Stimulated activated naive B cell treated with anti-CD40 and anti-IgM and Interleukin-4, amounts not matched to agents 10 μg/mL and 1 μg/mL and 100 μg/mL, for 72 hours (primary cell): Measurements from ENCODE around the gene COA8.

Experiments used
- ATAC-seq, 2 donors: fragments of 150-1000 bp; cut with Tn5 transposase; replicated peaks; 2 replicates each; pipeline ENCODE4 v1.10.0; 2021; ENCODE audit warnings: moderate library complexity in 1 of 2
- DNase-seq: peaks from one replicate; pipeline ENCODE4 v3.0.0; 2021
- H3K27ac Mint-ChIP-seq: one replicate; pipeline ENCODE4 v1.8.0; 2022; ENCODE audit warnings: mild to moderate bottlenecking, mixed read lengths
- H3K27me3 Mint-ChIP-seq, 2 donors: one replicate each; pipeline ENCODE4 v1.8.0; 2022; ENCODE audit warnings: mixed read lengths in 2 of 2
- H3K36me3 Mint-ChIP-seq, 2 donors: one replicate each; pipeline ENCODE4 v1.8.0; 2022; ENCODE audit warnings: mixed read lengths in 2 of 2, mild to moderate bottlenecking in 1 of 2
- H3K4me1 Mint-ChIP-seq, 2 donors: one replicate each; pipeline ENCODE4 v1.8.0; 2022; ENCODE audit warnings: mixed read lengths in 2 of 2, mild to moderate bottlenecking in 1 of 2
- H3K4me3 Mint-ChIP-seq, 2 donors: one replicate each; pipeline ENCODE4 v1.8.0; 2022; ENCODE audit warnings: mild to moderate bottlenecking in 2 of 2, mixed read lengths in 2 of 2, moderate library complexity in 1 of 2
- H3K9me3 Mint-ChIP-seq, 2 donors: one replicate each; pipeline ENCODE4 v1.8.0; 2022; ENCODE audit warnings: mixed read lengths in 2 of 2, mild to moderate bottlenecking in 1 of 2

The COA8 gene

GRCh38 chr14:103529383-103530365 is 33.1 kb upstream of the COA8 start:
- no peak for ATAC-seq

DNA sequence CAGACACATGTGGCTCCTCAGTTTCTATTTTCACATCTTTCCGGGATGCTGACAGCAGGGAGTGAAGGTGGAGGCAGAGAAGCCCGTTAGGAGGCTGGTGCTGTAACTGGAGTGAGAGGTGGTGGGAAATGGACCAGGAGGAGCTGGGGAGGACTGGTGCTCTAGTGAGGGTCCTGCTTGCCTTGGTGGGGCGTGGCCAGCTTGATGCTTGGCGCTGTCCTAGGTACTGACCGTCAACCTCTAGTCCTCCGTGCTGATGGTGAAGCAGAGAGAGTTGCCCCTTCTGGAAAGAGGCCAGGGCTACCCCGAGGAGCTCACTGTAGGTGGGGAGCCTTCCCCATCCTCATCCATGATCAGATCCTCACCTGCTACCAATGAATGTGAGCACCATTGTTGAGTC is 32.4 kb upstream of the COA8 start:
- ATAC-seq (no peak), DNase-seq (no peak)
- no peaks in the 10 kb centered on the region for H3K9me3 Mint-ChIP-seq
- H3K4me3 Mint-ChIP-seq = peak overlapping the region; percentile 94 to 97
- H3K36me3 Mint-ChIP-seq = peaks cover 23% of the 10 kb centered on the region in 2 donors
- H3K4me1 Mint-ChIP-seq = peaks cover 39 to 63% of the 10 kb centered on the region in 2 donors
- H3K27ac Mint-ChIP-seq = peak overlapping the region; percentile 96
- no peaks in the 10 kb centered on the region for H3K27me3 Mint-ChIP-seq

More at GRCh38 chr14:103529383-103530365, 33.1 kb upstream of the COA8 start:
- no peak for DNase-seq
- H3K36me3 Mint-ChIP-seq = peaks cover 20 to 23% of the 10 kb centered on the region in 2 donors
- no peaks in the 10 kb centered on the region for H3K9me3 Mint-ChIP-seq
- H3K27ac Mint-ChIP-seq = peak overlapping the region; percentile 96
- H3K4me3 Mint-ChIP-seq = peak overlapping the region; percentile 94 to 97
- peaks cover 43 to 63% of the 10 kb centered on the region in 2 donors for H3K4me1 Mint-ChIP-seq
- H3K27me3 Mint-ChIP-seq = no peaks in the 10 kb centered on the region

DNA sequence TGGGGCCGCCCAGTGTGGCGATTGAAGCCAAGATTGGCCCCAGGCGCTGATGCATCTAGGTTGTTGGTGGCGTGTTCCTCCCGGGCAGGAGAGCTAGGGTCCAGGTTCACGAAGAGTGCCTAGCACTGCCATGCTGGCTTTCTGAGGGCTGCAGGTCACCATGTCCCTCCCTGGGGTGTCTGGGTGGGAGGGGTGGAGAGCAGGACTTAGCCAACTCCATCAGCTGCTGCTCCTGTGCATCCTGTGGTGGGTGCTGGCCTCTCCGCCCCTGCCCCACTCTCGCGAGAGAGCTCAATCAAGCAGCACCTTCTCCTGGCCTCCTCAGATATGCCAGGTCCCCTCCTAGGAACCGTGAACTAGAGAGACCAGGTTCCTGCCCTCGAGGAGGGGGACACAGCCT is 31.9 kb upstream of the COA8 start:
- peak overlapping the region; percentile 94 to 97 for H3K4me3 Mint-ChIP-seq
- H3K9me3 Mint-ChIP-seq = no peaks in the 10 kb centered on the region
- peaks cover 35 to 60% of the 10 kb centered on the region in 2 donors for H3K4me1 Mint-ChIP-seq
- no peaks in the 10 kb centered on the region for H3K27me3 Mint-ChIP-seq
- no peak overlapping the region for H3K27ac Mint-ChIP-seq
- peaks cover 22 to 23% of the 10 kb centered on the region in 2 donors for H3K36me3 Mint-ChIP-seq
- ATAC-seq (no peak), DNase-seq (no peak)

DNA sequence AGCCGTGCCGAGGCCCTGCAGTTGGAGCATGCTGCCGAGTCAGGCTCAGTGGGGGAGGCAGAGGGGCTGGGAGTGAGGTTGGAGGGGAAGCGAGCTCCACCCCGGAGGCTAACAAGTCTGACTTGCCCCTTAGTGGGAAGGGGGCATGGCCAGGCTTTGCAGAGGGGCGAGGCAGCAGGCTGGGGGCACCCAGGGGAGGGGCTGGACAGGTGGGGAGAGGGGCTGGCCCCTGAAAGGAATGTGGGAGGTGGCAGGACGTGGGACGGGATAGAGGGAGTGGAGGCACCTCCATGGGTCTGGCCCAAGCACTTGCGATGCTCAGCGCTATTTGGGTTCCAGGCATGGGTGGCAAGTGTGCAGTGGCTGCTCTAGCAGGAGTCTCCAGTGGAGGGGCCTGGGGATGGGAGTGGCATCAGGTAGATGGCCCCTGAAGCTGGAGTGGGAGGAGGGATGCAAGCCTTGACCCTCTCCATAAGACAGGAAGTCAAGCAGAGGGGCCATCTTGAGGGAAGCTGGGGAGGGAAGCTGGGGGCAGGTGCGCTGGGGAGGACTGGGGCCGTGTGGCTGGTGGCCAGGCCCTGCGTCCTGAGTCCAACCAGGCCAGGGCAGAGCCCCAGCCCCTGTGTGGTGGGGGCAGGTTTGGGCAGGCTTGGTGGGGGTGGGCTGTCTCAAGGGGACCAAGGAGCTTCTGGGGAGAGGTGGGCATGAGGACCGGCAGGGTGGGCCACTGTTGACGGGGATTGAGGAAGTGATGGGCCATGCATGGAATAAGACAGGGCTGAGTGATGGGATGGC is 31.1 kb upstream of the COA8 start:
- Mint-ChIP-seq H3K36me3 (peaks cover 20 to 21% of the 10 kb centered on the region in 2 donors), H3K4me3 (peak overlapping the region in 1 of 2 donors; percentile 25), H3K9me3 (no peaks in the 10 kb centered on the region), H3K27me3 (no peaks in the 10 kb centered on the region), H3K4me1 (peaks cover 31 to 52% of the 10 kb centered on the region in 2 donors), H3K27ac (no peak overlapping the region)
- DNase-seq (no peak), ATAC-seq (no peak)

- Mint-ChIP-seq H3K9me3 (no peaks in the 10 kb centered on the region), H3K36me3 (peaks cover 20 to 25% of the 10 kb centered on the region in 2 donors), H3K4me1 (peaks cover 26 to 43% of the 10 kb centered on the region in 2 donors), H3K27ac (peak overlapping the region; percentile 20), H3K4me3 (peak overlapping the region in 1 of 2 donors; percentile 25), H3K27me3 (no peaks in the 10 kb centered on the region)
- DNase-seq (no peak), ATAC-seq (no peak)
Measured at GRCh38 chr14:103532216-103533136, 30.3 kb upstream of the COA8 start.

GRCh38 chr14:103533137-103533998 is 29.4 kb upstream of the COA8 start:
- Mint-ChIP-seq H3K27me3 (no peaks in the 10 kb centered on the region), H3K36me3 (peaks cover 20 to 28% of the 10 kb centered on the region in 2 donors), H3K4me1 (peaks cover 21 to 34% of the 10 kb centered on the region in 2 donors), H3K4me3 (no peak overlapping the region), H3K27ac (peak overlapping the region; percentile 47), H3K9me3 (no peaks in the 10 kb centered on the region)
- DNase-seq = no peak
- ATAC-seq = no peak

GRCh38 chr14:103533999-103534575 is 28.7 kb upstream of the COA8 start:
- ATAC-seq (no peak), DNase-seq (no peak)
- Mint-ChIP-seq H3K36me3 (peaks cover 20 to 25% of the 10 kb centered on the region in 2 donors), H3K4me1 (peaks cover 21 to 29% of the 10 kb centered on the region in 2 donors), H3K4me3 (no peak overlapping the region), H3K27me3 (no peaks in the 10 kb centered on the region), H3K27ac (no peak overlapping the region), H3K9me3 (no peaks in the 10 kb centered on the region)

DNA sequence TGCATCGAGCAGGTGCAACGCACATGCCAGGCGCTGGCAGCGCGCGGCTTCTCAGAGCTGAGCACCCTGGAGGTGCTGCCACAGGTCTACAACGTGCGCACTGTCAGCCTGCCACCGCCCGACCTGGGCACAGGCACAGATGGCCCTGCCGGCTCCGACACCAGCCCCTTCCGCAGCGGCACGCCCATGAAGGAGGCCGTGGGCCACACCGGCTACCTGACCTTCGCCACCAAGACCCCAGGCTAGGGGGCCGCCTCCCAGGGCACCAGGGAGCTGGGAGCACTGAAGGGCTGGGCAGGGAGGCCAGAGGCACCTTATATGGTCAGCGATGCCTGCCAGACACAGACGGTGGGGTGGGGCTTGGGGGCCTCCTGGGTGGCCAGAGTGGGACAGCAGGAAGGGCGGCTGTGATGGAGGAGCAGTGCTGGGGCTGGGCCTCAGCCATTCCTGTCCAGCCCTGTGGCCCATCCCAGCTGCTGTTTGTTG is 28.1 kb upstream of the COA8 start:
- ATAC-seq (no peak), DNase-seq (no peak)
- H3K36me3 Mint-ChIP-seq = peaks cover 17 to 21% of the 10 kb centered on the region in 2 donors
- H3K4me3 Mint-ChIP-seq = no peak overlapping the region
- H3K9me3 Mint-ChIP-seq = no peaks in the 10 kb centered on the region
- H3K27ac Mint-ChIP-seq = no peak overlapping the region
- peaks cover 22 to 29% of the 10 kb centered on the region in 2 donors for H3K4me1 Mint-ChIP-seq
- peaks cover 0 to 4% of the 10 kb centered on the region in 2 donors for H3K27me3 Mint-ChIP-seq

DNA sequence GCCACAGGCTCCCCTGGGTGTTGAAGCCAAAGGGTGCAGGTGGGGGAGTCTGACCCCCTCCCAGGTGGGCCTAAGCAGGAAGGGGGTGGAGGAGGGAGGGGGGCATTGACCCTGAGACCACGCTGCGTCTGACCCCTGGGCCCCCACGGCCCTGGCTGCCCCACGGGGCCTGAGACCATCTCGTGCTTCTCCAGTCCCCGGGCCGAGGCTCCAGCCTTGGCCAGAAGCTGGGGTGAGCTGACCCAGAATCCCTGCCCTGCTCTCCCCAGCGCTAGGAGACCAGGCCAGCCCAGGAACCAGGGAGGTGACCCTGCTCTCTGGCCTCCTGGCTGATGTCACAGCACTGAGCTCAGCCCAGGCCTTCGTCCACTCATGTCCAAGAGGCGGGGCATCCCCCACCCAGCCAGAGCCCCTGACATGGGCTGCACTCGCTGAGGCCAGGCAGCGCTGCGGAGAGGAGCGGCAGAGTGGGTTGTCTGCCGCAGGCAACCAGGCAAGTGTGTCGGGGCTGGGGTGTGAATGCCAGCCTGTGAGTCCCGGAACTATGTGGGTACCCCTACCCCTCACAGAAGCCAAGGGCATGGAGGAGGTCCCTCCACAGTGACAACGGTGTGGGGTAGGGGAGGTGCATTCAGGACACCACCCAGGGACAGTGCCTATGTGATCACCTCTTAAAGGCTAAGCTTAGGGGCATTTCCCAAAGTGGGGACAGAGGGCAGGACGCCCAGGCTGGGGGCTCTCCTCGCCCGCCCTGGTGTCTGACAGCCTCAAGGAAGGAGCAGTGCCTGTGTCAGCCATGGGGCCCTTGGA is 27.5 kb upstream of the COA8 start:
- H3K4me3 Mint-ChIP-seq = no peak overlapping the region
- ATAC-seq (no peak), DNase-seq (no peak)
- peaks cover 1 to 4% of the 10 kb centered on the region in 2 donors for H3K27me3 Mint-ChIP-seq
- peaks cover 15 to 19% of the 10 kb centered on the region in 2 donors for H3K36me3 Mint-ChIP-seq
- no peaks in the 10 kb centered on the region for H3K9me3 Mint-ChIP-seq
- H3K27ac Mint-ChIP-seq = no peak overlapping the region
- H3K4me1 Mint-ChIP-seq = peaks cover 19 to 22% of the 10 kb centered on the region in 2 donors

DNA sequence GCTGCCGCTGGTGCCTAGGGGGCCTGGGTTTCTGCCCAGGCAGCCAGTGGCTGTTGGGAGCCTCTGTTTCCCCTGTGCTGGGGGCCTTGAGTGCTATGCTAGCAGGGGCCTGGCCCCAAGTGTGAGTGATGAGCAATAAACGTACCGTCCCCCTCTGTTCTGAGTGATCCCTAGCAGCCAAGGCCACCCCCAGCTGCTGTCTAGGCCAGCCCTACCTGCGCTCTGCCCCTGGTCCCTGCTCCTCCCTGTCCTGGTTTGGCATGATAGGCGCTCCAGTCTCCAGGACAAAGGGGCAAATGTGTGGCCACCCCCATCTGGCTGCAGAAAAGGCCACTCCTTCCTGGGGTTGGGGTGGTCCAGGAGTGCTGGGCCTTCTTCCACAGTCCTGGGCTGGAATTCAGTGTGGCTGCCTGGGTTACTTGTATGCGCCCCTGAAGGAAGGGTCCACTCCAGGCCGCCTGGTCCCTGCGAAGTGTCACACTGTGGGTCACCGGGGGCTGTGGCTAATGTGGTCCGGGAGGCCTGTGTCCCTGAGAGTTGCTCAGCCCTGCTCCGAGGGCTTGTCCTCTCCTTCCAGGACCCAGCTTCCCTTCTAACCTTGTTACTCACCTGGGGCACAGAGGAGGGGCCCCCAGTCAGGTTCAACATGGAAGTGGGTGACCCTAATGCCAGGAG is 26.7 kb upstream of the COA8 start:
- H3K4me1 Mint-ChIP-seq = peaks cover 13 to 15% of the 10 kb centered on the region in 2 donors

DNA sequence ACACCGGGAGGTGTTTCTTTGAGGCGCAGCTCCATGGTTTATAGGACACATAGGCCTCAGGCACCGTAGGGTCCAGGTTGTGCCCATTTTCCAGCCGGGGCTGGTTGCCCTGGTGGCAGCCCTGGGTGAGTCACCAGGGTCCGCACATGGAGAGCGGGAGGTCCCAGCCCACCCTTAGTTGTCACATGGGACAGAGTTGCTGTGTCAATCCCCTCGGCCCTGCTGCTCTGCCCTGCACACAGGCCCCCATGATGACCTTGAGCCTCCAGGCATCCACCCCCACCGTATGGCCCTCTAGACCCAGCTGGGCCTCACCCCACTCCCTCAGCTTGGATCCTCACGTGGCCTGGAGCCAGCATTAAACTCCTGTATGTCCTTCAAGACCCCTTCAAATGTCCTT is 26.1 kb upstream of the COA8 start:
- peak overlapping the region; percentile 6 for H3K27ac Mint-ChIP-seq
- H3K27me3 Mint-ChIP-seq = peaks cover 8% of the 10 kb centered on the region in 2 donors
- H3K4me1 Mint-ChIP-seq = peaks cover 8% of the 10 kb centered on the region in 2 donors
- H3K4me3 Mint-ChIP-seq = no peak overlapping the region
- no peaks in the 10 kb centered on the region for H3K9me3 Mint-ChIP-seq
- peaks cover 7 to 12% of the 10 kb centered on the region in 2 donors for H3K36me3 Mint-ChIP-seq
- no peak for DNase-seq
- ATAC-seq = no peak

More for the DNA sequence above, 26.7 kb upstream of the COA8 start:
- peak overlapping the region; percentile 65 for H3K27ac Mint-ChIP-seq
- DNase-seq = no peak
- no peak for ATAC-seq
- no peaks in the 10 kb centered on the region for H3K9me3 Mint-ChIP-seq
- peaks cover 4 to 6% of the 10 kb centered on the region in 2 donors for H3K27me3 Mint-ChIP-seq
- H3K36me3 Mint-ChIP-seq = peaks cover 12 to 16% of the 10 kb centered on the region in 2 donors
- H3K4me3 Mint-ChIP-seq = no peak overlapping the region
